NT2/D1 (cell line): Measurements from ENCODE around the gene LRRK1.

Source experiments
- YY1 ChIP-seq: IDR thresholded peaks from 2 replicates; pipeline ENCODE4 v1.6.1; 2011; ENCODE audit not compliant: insufficient read length, insufficient read depth
- ZNF274 ChIP-seq: IDR thresholded peaks from 2 replicates; pipeline ENCODE4 v1.6.1; 2011; ENCODE audit warnings: mild to moderate bottlenecking, low read depth, low read length

DNA sequence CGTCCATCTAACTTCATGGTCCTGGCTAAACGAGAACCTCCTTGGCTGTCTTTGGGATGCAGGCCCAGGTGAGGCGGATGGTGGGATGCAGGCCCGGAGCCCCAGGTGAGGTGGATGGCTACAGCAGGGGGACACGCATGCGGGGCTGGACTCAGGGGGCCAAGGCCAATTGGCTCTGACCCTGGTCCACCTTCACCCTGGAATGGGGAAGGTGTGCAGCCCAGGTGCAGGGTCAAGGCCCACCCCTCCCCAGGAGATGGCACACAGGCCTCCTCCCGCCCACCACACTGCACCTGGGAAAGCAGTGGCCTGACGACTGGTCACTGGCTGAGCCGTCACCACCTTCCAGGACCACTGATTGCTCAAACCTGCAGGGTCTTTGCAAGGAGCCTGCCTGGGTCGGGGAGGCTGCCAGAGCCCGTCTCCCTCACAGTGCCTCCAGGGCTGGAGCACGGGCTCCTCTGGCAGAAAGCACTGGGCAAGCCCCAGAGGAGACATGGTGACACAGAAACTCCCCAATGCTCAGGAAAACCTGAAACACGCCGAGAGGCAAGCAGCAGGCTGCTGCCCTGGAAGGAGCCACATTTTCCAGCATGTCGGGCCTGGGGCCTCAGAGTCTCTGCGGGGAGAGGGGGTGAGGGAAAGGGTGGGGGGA, 159.6 kb downstream of the LRRK1 start:
- no peak for TF ChIP-seq ZNF274
- no peak for TF ChIP-seq YY1
